ENCODE measurements around the gene CLDND2.
A peak's percentile ranks its signal among the peaks of the same experiment; 100 is the strongest.

Gene CLDND2

GRCh38 chr19:51329411-51329810 is 39.4 kb downstream of the CLDND2 start:
- DNase-seq, result no peak

DNA sequence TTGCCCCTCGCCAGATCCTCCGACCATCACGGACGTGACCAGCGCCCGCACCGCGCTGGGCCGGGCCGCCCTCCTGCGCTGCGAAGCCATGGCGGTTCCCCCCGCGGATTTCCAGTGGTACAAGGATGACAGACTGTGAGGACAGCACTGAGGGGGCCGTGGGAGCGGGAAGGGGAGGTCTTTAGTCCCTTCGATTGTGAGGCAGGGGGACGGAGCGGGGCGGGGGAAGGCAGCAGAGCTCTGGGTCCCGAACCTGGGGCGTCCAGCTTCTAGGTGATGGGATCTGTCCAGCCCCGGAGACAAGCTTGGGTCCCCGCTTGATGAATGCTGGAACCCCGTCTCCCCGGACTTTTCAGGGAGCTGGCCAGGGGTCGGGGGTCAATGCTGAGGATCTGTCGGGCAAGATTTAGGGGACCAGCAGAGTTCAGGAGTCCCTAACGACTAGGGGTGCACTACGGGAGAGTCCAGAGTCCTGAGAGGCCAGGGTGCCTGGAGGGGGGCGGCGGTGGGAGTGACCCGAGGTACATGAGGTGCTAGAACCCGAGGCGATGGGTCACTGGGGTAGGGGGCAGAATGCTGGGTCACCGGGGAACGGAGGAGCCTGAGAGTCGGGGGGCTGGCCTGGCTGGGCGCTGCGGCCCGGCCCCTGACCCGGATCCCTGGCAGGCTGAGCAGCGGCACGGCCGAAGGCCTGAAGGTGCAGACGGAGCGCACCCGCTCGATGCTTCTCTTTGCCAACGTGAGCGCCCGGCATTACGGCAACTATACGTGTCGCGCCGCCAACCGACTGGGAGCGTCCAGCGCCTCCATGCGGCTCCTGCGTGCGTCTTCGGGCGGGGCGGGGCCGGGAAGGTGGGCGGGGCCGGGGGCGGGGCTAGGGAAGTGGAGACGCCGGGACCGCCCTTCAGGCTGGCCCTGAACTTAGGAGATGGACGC is 41.5 kb downstream of the CLDND2 start:
- peak in 2 of 4 experiments; percentile 21 to 30 for DNase-seq

DNA sequence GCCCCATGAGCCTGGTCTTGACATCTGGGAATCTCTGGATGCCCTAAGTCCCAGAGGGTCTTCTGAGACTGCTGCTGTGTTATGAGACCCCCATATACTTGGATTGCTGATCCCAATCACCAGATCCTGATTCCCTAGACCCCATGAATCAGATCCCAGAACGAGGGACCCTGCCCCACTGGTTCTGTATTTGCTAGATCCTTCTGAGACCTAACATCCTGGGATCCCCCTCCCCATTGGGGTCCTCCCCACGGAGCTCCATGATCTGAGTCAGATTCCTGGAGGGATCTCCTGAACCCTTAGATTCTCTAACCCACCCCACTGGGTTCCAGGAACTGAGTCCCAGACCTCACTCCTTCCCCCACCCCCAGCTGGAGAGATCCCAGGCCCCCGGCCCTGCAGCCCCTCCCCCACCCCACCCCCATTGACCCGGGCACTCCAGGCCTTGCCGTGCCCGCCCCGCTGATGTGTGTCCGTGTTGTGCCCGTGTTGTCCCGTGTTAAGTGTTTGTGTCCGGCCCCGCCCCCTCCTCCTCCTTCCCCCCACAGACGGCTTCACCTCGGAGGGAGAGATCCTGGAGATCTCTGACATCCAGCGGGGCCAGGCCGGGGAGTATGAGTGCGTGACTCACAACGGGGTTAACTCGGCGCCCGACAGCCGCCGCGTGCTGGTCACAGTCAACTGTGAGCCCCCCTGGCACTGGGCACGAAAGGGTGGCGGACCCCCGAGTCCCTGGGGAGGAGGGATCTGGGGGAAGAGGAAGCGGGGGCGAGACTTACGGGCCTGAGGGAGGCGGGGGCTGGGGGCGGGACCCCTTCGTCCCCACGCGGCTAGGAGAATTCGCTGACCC is 42.4 kb downstream of the CLDND2 start:
- no peak for DNase-seq

- no peak for DNase-seq
Measured at GRCh38 chr19:51325161-51325976, 43.4 kb downstream of the CLDND2 start.

DNA sequence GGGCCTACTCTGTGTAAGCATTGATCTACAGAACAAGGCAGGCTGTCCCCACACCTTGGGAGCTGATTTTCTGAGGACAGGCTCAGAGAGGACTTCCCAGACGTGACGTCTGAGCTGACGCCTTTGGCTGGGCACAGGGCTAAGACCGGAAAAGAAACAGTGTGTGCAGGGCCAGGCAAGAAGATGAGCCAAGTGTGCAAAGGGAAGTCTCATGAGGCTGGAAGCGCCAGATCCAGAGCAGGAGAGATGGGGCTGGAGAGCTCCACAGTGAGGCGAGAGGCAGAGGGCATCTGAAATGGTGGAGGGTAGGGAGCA is 44.7 kb downstream of the CLDND2 start:
- DNase-seq, result no peak

- DNase-seq, result no peak
Measured at GRCh38 chr19:51323481-51324166, 45.2 kb downstream of the CLDND2 start.

GRCh38 chr19:51321799-51322198 is 47.0 kb downstream of the CLDND2 start:
- no peak for DNase-seq

DNA sequence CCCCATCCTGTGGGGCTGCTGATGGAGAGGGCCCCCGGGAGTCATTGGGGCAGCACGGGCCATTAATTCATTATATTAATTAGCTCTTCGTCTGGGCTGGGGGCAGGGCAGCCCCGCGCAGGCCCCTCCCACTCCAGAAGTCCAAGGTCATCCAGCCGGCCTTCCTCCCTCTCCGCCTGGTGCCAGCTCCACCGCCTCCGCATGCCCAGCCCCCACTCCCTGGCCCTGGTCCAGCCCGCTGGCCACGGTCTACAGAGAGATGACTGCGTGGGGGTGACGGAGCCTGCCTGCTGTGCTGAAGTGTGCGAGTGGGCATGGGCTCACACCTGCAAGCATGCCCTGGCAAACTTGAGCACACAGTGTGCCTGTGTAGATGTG is 48.5 kb downstream of the CLDND2 start:
- DNase-seq, result no peak

GRCh38 chr19:51319649-51320279 is 49.0 kb downstream of the CLDND2 start:
- DNase-seq, result no peak

DNA sequence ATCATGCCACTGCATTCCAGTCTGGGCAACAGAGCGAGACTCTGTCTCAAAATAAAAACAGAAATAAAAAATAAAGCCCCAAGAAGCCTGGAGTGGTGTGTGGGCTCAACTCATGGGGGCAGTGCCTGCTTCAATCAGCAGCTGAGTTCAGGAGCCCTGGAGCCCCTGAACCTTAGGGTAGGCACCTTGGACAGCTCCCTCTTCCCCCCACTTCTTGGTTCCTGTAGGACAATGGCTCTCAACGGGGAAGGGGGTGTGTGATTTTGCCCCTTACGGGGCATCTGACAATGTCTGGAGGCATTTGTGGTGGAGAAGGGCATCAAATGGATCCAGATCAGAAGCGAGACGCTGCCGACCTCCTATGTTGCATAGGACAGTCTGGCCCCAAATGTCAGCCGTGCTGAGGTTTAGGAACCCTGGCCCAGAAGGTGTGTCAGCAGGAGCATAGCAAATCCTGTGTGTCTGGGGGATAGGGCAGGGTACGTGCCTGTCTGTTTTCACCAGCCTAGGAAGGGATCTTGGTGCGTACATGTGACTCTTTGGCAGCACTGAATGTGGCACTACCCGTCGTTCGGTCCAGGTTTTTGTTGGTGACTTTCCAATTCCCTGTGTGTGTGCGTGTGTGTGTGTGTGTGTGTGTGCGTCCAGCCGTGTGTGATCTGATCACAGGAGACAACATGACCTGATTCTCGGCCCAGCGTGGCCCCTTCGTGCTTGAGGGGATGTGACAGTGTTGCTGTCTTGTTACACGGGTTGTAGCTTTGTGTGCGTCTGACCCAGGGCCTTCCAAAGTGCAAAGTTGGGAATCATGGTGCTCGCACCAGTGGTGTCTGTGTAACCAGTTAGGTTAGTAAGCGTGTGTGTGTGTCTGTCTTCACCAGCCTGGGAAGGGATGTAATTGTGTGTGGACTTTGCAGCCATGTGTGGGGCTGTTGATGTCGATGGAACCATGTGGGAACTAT is 49.8 kb downstream of the CLDND2 start:
- no peak for DNase-seq

DNA sequence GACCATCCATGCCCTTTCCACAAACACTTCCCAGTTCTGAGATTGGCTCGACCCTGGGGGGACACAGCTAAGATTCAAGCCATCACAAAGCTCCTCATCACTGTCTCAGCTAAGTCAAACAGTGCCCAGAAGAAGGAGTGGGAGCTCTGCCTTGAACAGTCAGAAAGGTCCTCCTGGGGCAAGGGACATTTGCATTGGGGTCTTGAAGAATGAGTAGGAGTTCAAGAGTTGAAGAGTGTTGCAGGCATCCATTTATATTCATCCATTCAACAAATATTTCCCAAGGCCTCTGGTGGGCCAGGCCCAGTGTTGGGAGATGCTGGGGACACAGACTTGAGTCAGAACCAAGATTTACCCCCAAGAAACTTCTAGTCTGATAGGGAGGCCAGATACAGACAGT is 50.8 kb downstream of the CLDND2 start:
- no peak for DNase-seq

DNA sequence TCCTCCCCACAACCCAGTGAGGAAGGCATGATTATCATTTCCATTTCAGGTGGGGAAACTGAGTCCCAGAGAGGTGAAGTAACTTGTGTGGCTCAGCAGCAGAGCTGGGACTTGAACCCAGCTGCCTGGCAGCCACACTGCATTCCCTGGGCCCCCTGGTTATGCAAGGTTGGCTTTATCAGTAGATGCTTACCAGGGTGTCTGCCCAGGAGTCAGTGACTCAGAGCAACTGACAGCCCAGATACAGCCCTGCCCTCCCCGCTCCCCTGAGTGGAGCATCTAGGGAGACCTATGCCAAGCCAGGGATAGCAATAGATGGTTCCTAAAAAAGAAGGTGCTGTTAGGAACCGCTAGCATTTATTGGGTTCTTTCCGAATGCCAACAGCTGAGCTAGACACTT is 51.4 kb downstream of the CLDND2 start:
- no peak for DNase-seq
